ENCODE measurements around the gene IRAK1. TPM values are rescaled to one million over a fixed set of nuclear protein-coding genes. Genes with fewer than 3 reads are reported as not detected.

Gene IRAK1
- polyA plus RNA-seq, 1 donor (not counting 4 experiments of a cell fraction or from before 2014, with no cell fraction given), result 41.5 TPM

GRCh38 chrX:154006947-154007346, 12.8 kb downstream of the IRAK1 start:
- H3K9me3 ChIP-seq (ENCODE audit: control insufficient read depth, low read depth, low read length), result no peaks in the 10 kb centered on the region
- H3K9ac ChIP-seq (ENCODE audit: control insufficient read depth, extremely low read depth, insufficient read depth, low read length), result no peak overlapping the region
- no peak overlapping the region for H3K4me2 ChIP-seq (ENCODE audit: control insufficient read depth, extremely low read depth, insufficient read depth, low read depth, low read length)
- TF ChIP-seq EZH2 (IDR thresholded peaks at IDR 0.05; ENCODE audit: low read length) (no peak), CTCF (optimal IDR thresholded peaks at IDR 0.05 in 1 of 3, IDR thresholded peaks at IDR 0.05 in 1 of 3, conservative IDR thresholded peaks at IDR 0.05 in 1 of 3; ENCODE audit: extremely low read depth in 1 of 3, insufficient read depth in 2 of 3, low read length in 3 of 3) (no peak)
- H3K4me1 ChIP-seq (ENCODE audit: control insufficient read depth, extremely low read depth, insufficient read depth, low read length), result no peaks in the 10 kb centered on the region
- H2AFZ ChIP-seq (ENCODE audit: control insufficient read depth, low read length), result no peak overlapping the region
- no peak for DNase-seq (ENCODE audit: low read depth, low spot score)
- H3K79me2 ChIP-seq (ENCODE audit: control insufficient read depth, insufficient read depth, low read length), result no peaks in the 10 kb centered on the region
- FAIRE-seq, result no peak
- no peaks in the 10 kb centered on the region for H3K9me1 ChIP-seq (ENCODE audit: control insufficient read depth, extremely low read depth, insufficient read depth, low read length)
- H3K36me3 ChIP-seq (ENCODE audit: control insufficient read depth in 2 of 2, extremely low read depth in 1 of 2, insufficient read depth in 2 of 2, low read length in 2 of 2), result no peaks in the 10 kb centered on the region
- no peak overlapping the region for H3K27ac ChIP-seq (ENCODE audit: control insufficient read depth, insufficient read depth, low read length)
- no peak overlapping the region for H3K4me3 ChIP-seq (ENCODE audit: control insufficient read depth in 2 of 3, extremely low read depth in 1 of 3, insufficient read depth in 2 of 3, low read depth in 1 of 3, low read length in 3 of 3)
- no peaks in the 10 kb centered on the region for H3K27me3 ChIP-seq (ENCODE audit: control insufficient read depth, extremely low read depth, insufficient read depth, low read length)
- dilution Hi-C loops (cut with MboI; ENCODE audit: extremely low pct_ligation_motif_present, low sequenced_read_pairs), result no loop called here
- no peaks in the 10 kb centered on the region for H4K20me1 ChIP-seq (ENCODE audit: control insufficient read depth, extremely low read depth, insufficient read depth, low read length)

DNA sequence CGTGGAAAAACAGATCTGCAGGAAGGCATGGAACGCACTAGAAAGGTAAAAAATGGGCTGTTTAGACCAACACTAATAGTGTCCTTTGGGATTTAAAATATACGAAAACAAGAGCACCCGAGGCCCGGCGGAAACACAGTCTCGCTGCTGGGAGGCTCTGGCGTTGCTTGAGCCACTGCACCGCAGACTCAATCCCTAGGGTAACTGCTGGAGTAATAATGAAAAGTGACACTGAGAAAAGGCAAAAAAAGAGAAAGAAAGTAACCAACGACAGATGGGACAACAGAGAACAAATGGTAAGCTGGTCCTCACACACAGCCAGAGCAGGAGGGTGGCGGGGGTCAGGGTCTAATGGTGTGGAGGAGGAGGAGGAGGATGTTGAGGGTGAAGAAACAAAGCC, 15.4 kb downstream of the IRAK1 start:
- no peak overlapping the region for H2AFZ ChIP-seq (ENCODE audit: control insufficient read depth, low read length)
- DNase-seq (ENCODE audit: low read depth, low spot score), result no peak
- no peaks in the 10 kb centered on the region for H3K27me3 ChIP-seq (ENCODE audit: control insufficient read depth, extremely low read depth, insufficient read depth, low read length)
- H4K20me1 ChIP-seq (ENCODE audit: control insufficient read depth, extremely low read depth, insufficient read depth, low read length), result no peaks in the 10 kb centered on the region
- no peaks in the 10 kb centered on the region for H3K36me3 ChIP-seq (ENCODE audit: control insufficient read depth in 2 of 2, extremely low read depth in 1 of 2, insufficient read depth in 2 of 2, low read length in 2 of 2)
- FAIRE-seq, result no peak
- H3K4me2 ChIP-seq (ENCODE audit: control insufficient read depth, extremely low read depth, insufficient read depth, low read depth, low read length), result no peak overlapping the region
- peaks cover 5% of the 10 kb centered on the region for H3K4me1 ChIP-seq (ENCODE audit: control insufficient read depth, extremely low read depth, insufficient read depth, low read length)
- no peak overlapping the region for H3K27ac ChIP-seq (ENCODE audit: control insufficient read depth, insufficient read depth, low read length)
- no peaks in the 10 kb centered on the region for H3K9me1 ChIP-seq (ENCODE audit: control insufficient read depth, extremely low read depth, insufficient read depth, low read length)
- TF ChIP-seq EZH2 (IDR thresholded peaks at IDR 0.05; ENCODE audit: low read length), result no peak
- H3K4me3 ChIP-seq (ENCODE audit: control insufficient read depth in 2 of 3, extremely low read depth in 1 of 3, insufficient read depth in 2 of 3, low read depth in 1 of 3, low read length in 3 of 3), result no peak overlapping the region
- dilution Hi-C loops (cut with MboI; ENCODE audit: extremely low pct_ligation_motif_present, low sequenced_read_pairs), result no loop called here
- no peaks in the 10 kb centered on the region for H3K9me3 ChIP-seq (ENCODE audit: control insufficient read depth, low read depth, low read length)
- H3K79me2 ChIP-seq (ENCODE audit: control insufficient read depth, insufficient read depth, low read length), result no peaks in the 10 kb centered on the region
- H3K9ac ChIP-seq (ENCODE audit: control insufficient read depth, extremely low read depth, insufficient read depth, low read length), result no peak overlapping the region

DNA sequence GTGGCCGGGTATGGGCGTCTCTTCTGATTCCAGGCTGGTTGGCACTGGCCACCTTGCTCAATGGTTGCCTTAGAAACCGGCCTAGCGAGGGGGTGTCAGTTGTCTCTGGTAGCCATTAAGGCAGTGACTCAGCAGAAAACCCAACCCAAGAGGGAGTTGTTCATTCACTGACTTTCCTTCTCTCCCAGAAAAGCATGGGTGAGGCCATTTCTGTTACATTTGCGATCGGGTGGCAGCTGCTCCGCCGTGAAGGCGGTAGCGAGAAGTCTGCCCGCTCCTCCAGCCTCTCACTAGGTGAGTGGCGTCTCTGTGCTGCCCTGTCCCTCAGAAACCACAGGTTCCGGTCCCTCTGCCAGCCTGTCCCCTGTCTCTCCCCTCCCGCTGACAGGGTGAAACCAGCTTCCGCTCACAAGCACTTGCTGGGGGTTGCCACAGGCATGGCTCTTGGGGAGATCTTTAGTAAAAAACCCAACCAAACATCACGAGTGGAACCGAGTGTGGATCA, 17.4 kb downstream of the IRAK1 start:
- H3K9ac ChIP-seq (ENCODE audit: control insufficient read depth, extremely low read depth, insufficient read depth, low read length), result no peak overlapping the region
- dilution Hi-C loops (cut with MboI; ENCODE audit: extremely low pct_ligation_motif_present, low sequenced_read_pairs), result no loop called here
- no peak for DNase-seq (ENCODE audit: low read depth, low spot score)
- no peak overlapping the region for H2AFZ ChIP-seq (ENCODE audit: control insufficient read depth, low read length)
- no peaks in the 10 kb centered on the region for H4K20me1 ChIP-seq (ENCODE audit: control insufficient read depth, extremely low read depth, insufficient read depth, low read length)
- no peak overlapping the region for H3K4me2 ChIP-seq (ENCODE audit: control insufficient read depth, extremely low read depth, insufficient read depth, low read depth, low read length)
- H3K4me1 ChIP-seq (ENCODE audit: control insufficient read depth, extremely low read depth, insufficient read depth, low read length), result peaks cover 5% of the 10 kb centered on the region
- H3K27ac ChIP-seq (ENCODE audit: control insufficient read depth, insufficient read depth, low read length), result no peak overlapping the region
- FAIRE-seq, result no peak
- no peaks in the 10 kb centered on the region for H3K9me1 ChIP-seq (ENCODE audit: control insufficient read depth, extremely low read depth, insufficient read depth, low read length)
- TF ChIP-seq EZH2 (IDR thresholded peaks at IDR 0.05; ENCODE audit: low read length), result no peak
- no peak for TF ChIP-seq CTCF (optimal IDR thresholded peaks at IDR 0.05 in 1 of 3, IDR thresholded peaks at IDR 0.05 in 1 of 3, conservative IDR thresholded peaks at IDR 0.05 in 1 of 3; ENCODE audit: extremely low read depth in 1 of 3, insufficient read depth in 2 of 3, low read length in 3 of 3)
- no peaks in the 10 kb centered on the region for H3K9me3 ChIP-seq (ENCODE audit: control insufficient read depth, low read depth, low read length)
- no peaks in the 10 kb centered on the region for H3K79me2 ChIP-seq (ENCODE audit: control insufficient read depth, insufficient read depth, low read length)
- no peaks in the 10 kb centered on the region for H3K36me3 ChIP-seq (ENCODE audit: control insufficient read depth in 2 of 2, extremely low read depth in 1 of 2, insufficient read depth in 2 of 2, low read length in 2 of 2)
- H3K4me3 ChIP-seq (ENCODE audit: control insufficient read depth in 2 of 3, extremely low read depth in 1 of 3, insufficient read depth in 2 of 3, low read depth in 1 of 3, low read length in 3 of 3), result no peak overlapping the region
- H3K27me3 ChIP-seq (ENCODE audit: control insufficient read depth, extremely low read depth, insufficient read depth, low read length), result no peaks in the 10 kb centered on the region

Data from keratinocyte (primary cell).